Right hindlimb (tissue), 1 donor: ENCODE measurements around the gene DYNLT2.

ENCODE experiments used
- DNase-seq: peaks from one replicate; pipeline ENCODE4 v3.0.0-alpha.2; 2018

DYNLT2 gene

GRCh38 chr6:169692516-169692915 lies 58.9 kb downstream of the DYNLT2 start:
- DNase-seq, result no peak

- DNase-seq, result no peak
Observed at GRCh38 chr6:169691260-169691659, 60.1 kb downstream of the DYNLT2 start.
